H9 (cell line): ENCODE results near the gene IAH1. TPM values are rescaled to one million over a fixed set of nuclear protein-coding genes. Genes with fewer than 3 reads are reported as not detected.

Experiments used
- DNase-seq: peaks from one replicate; pipeline ENCODE4 v3.0.0-alpha.2; 2017
- H2AFZ ChIP-seq: one replicate; pipeline ENCODE4 v1.6.1; 2013; ENCODE audit warnings: mild to moderate bottlenecking, low read length, control low read depth, moderate library complexity
- H2AK5ac ChIP-seq: 2 replicates; pipeline ENCODE4 v1.6.1; 2013; ENCODE audit warnings: low read length, control low read depth, mixed read lengths; ENCODE audit not compliant: insufficient read length
- H2BK120ac ChIP-seq: one replicate; pipeline ENCODE4 v1.6.1; 2013; ENCODE audit warnings: low read depth, mild to moderate bottlenecking, low read length, control low read depth, inconsistent platforms; ENCODE audit not compliant: poor library complexity, severe bottlenecking
- H2BK12ac ChIP-seq: 2 replicates; pipeline ENCODE4 v1.6.1; 2013; ENCODE audit warnings: low read length, control low read depth, mixed read lengths, low read depth; ENCODE audit not compliant: insufficient read length
- H2BK15ac ChIP-seq: 2 replicates; pipeline ENCODE4 v1.6.1; 2013; ENCODE audit warnings: low read depth, low read length, control low read depth
- H2BK20ac ChIP-seq: one replicate; pipeline ENCODE4 v1.6.1; 2013; ENCODE audit warnings: low read depth, mild to moderate bottlenecking, low read length, control low read depth, inconsistent platforms; ENCODE audit not compliant: poor library complexity, severe bottlenecking
- H2BK5ac ChIP-seq: 2 replicates; pipeline ENCODE4 v1.6.1; 2013; ENCODE audit warnings: low read length, control low read depth, mixed read lengths; ENCODE audit not compliant: insufficient read length
- H3K14ac ChIP-seq: 2 replicates; pipeline ENCODE4 v1.6.1; 2013; ENCODE audit warnings: low read length, control low read depth; ENCODE audit not compliant: insufficient read depth
- H3K18ac ChIP-seq: 2 replicates; pipeline ENCODE4 v1.6.1; 2013; ENCODE audit warnings: low read depth, mild to moderate bottlenecking, mixed read lengths, low read length, control low read depth; ENCODE audit not compliant: insufficient read length
- H3K23ac ChIP-seq: 2 replicates; pipeline ENCODE4 v1.6.1; 2013; ENCODE audit warnings: low read length, control low read depth, mixed read lengths, low read depth; ENCODE audit not compliant: insufficient read length
- H3K23me2 ChIP-seq: 2 replicates; pipeline ENCODE4 v1.6.1; 2013; ENCODE audit warnings: low read depth, mild to moderate bottlenecking, mixed read lengths, low read length, control low read depth; ENCODE audit not compliant: insufficient read length, poor library complexity, severe bottlenecking
- H3K27ac ChIP-seq: 2 replicates; pipeline ENCODE4 v1.5.1; 2013; ENCODE audit warnings: low read length, control low read depth, mixed read lengths, low read depth; ENCODE audit not compliant: insufficient read length
- H3K27me3 ChIP-seq: 2 replicates; pipeline ENCODE4 v1.6.1; 2013; ENCODE audit warnings: low read length, control low read depth, inconsistent platforms; ENCODE audit not compliant: insufficient read depth
- H3K4ac ChIP-seq: 2 replicates; pipeline ENCODE4 v1.6.1; 2013; ENCODE audit warnings: low read depth, mild to moderate bottlenecking, control low read depth, inconsistent platforms, low read length, moderate library complexity
- H3K4me1 ChIP-seq: 2 replicates; pipeline ENCODE4 v1.6.1; 2013; ENCODE audit warnings: low read length, control low read depth, inconsistent platforms; ENCODE audit not compliant: insufficient read depth
- H3K4me2 ChIP-seq: 2 replicates; pipeline ENCODE4 v1.6.1; 2013; ENCODE audit warnings: low read length, control low read depth, mixed read lengths; ENCODE audit not compliant: insufficient read length, insufficient read depth
- H3K56ac ChIP-seq: 2 replicates; pipeline ENCODE4 v1.6.1; 2013; ENCODE audit warnings: low read depth, mild to moderate bottlenecking, mixed read lengths, low read length, control low read depth; ENCODE audit not compliant: insufficient read length
- H3K79me1 ChIP-seq: 2 replicates; pipeline ENCODE4 v1.6.1; 2013; ENCODE audit warnings: low read depth, mild to moderate bottlenecking, moderate library complexity, low read length, control low read depth, inconsistent platforms; ENCODE audit not compliant: insufficient read depth, poor library complexity, severe bottlenecking
- H3K79me2 ChIP-seq: 2 replicates; pipeline ENCODE4 v1.6.1; 2013; ENCODE audit warnings: low read length, control low read depth, inconsistent platforms; ENCODE audit not compliant: insufficient read depth
- H3K9ac ChIP-seq: 2 replicates; pipeline ENCODE4 v1.6.1; 2013; ENCODE audit warnings: low read length, control low read depth, mixed read lengths; ENCODE audit not compliant: insufficient read length; ENCODE audit errors: extremely low read depth
- H3K9me3 ChIP-seq: one replicate; pipeline ENCODE4 v1.6.1; 2013; ENCODE audit warnings: low read depth, low read length, inconsistent platforms; ENCODE audit not compliant: control insufficient read depth
- H3T11ph ChIP-seq: one replicate; pipeline ENCODE4 v1.6.1; 2013; ENCODE audit warnings: mild to moderate bottlenecking, low read length, control low read depth, inconsistent platforms
- H4K20me1 ChIP-seq: one replicate; pipeline ENCODE4 v1.6.1; 2013; ENCODE audit not compliant: control insufficient read depth, insufficient read length, insufficient read depth
- H4K5ac ChIP-seq: 2 replicates; pipeline ENCODE4 v1.6.1; 2013; ENCODE audit warnings: low read depth, mild to moderate bottlenecking, mixed read lengths, low read length, control low read depth; ENCODE audit not compliant: insufficient read length
- H4K8ac ChIP-seq: replicated peaks from 2 replicates; pipeline ENCODE4 v1.6.1; 2013; ENCODE audit warnings: low read length, control low read depth, mixed read lengths, low read depth; ENCODE audit not compliant: insufficient read length
- H4K91ac ChIP-seq: 2 replicates; pipeline ENCODE4 v1.6.1; 2013; ENCODE audit warnings: low read depth, mild to moderate bottlenecking, moderate library complexity, mixed read lengths, low read length, control low read depth; ENCODE audit not compliant: insufficient read length
- H3K27ac Mint-ChIP-seq, 3 experiments: 2 replicates in 2 of 3; 3 replicates in 1 of 3; pipeline ENCODE4 v1.8.0; 2020 to 2021; ENCODE audit warnings: mixed read lengths in 3 of 3, mild to moderate bottlenecking in 1 of 3, moderate library complexity in 1 of 3
- H3K27me3 Mint-ChIP-seq: 2 replicates; pipeline ENCODE4 v1.8.0; 2021; ENCODE audit warnings: low read depth, mild to moderate bottlenecking, moderate library complexity, mixed read lengths
- H3K36me3 Mint-ChIP-seq, 3 experiments: 2 replicates in 2 of 3; 3 replicates in 1 of 3; pipeline ENCODE4 v1.8.0; 2020 to 2021; ENCODE audit warnings: low read depth in 3 of 3, mixed read lengths in 3 of 3; ENCODE audit not compliant: insufficient read depth in 1 of 3
- H3K4me1 Mint-ChIP-seq, 2 experiments: 2 replicates each; pipeline ENCODE4 v1.8.0; 2020; ENCODE audit warnings: mixed read lengths in 2 of 2
- H3K4me3 Mint-ChIP-seq, 2 experiments: 2 replicates in 1 of 2; 3 replicates in 1 of 2; pipeline ENCODE4 v1.8.0; 2020 to 2021; ENCODE audit warnings: mild to moderate bottlenecking in 2 of 2, mixed read lengths in 2 of 2, moderate library complexity in 1 of 2
- H3K9me3 Mint-ChIP-seq, 2 experiments: 2 replicates in 1 of 2; 3 replicates in 1 of 2; pipeline ENCODE4 v1.8.0; 2020; ENCODE audit warnings: mild to moderate bottlenecking in 2 of 2, mixed read lengths in 2 of 2, moderate library complexity in 1 of 2
- CTCF ChIP-seq: fragments of 200-600 bp; sonication (generic); conservative IDR thresholded peaks from 3 replicates; pipeline ENCODE4 v1.8.0; 2021; ENCODE audit warnings: antibody characterized with exemption, mild to moderate bottlenecking
- WGBS: extraction: QIAGEN DNeasy Blood & Tissue Kit; methylation state at CpG from one replicate; pipeline ENCODE4 v1.1.7; 2013; ENCODE audit warnings: missing lambda C conversion rate, low lambda C conversion rate, mixed read lengths; ENCODE audit not compliant: insufficient read length; ENCODE audit errors: extremely low coverage; 5-methylcytosine and 5-hydroxymethylcytosine counted together
- total RNA-seq: library from RNA; stranded (reverse); gene quantifications from 2 replicates; pipeline ENCODE4 v1.2.1, GENCODE V29; 2021

The IAH1 gene
- total RNA-seq, 1 experiment from 2014 or later, result 25.6 TPM

GRCh38 chr2:9428965-9429577, 45.3 kb upstream of the IAH1 start:
- no peak overlapping the region for H3K9ac ChIP-seq
- no peak overlapping the region for H2BK5ac ChIP-seq
- H2BK15ac ChIP-seq, result no peak overlapping the region
- no peak overlapping the region for H2AK5ac ChIP-seq
- no peak for DNase-seq
- Mint-ChIP-seq H3K36me3 (peaks cover 16 to 51% (median 50%) of the 10 kb centered on the region in 3 experiments; a peak in 6 of 7 replicates), H3K4me3 (no peak overlapping the region), H3K27me3 (no peaks in the 10 kb centered on the region), H3K27ac (no peak overlapping the region), H3K4me1 (no peaks in the 10 kb centered on the region), H3K9me3 (no peaks in the 10 kb centered on the region)
- no peaks in the 10 kb centered on the region for H3K27me3 ChIP-seq
- WGBS, result no CpG with 5 or more reads among the region's 5 CpGs
- no peak overlapping the region for H2BK12ac ChIP-seq
- H2AFZ ChIP-seq, result no peak overlapping the region
- H3K27ac ChIP-seq, result no peak overlapping the region
- TF ChIP-seq CTCF, result no peak
- no peak overlapping the region for H4K5ac ChIP-seq
- no peak overlapping the region for H3K14ac ChIP-seq
- no peak overlapping the region for H3T11ph ChIP-seq
- H3K9me3 ChIP-seq, result no peaks in the 10 kb centered on the region
- no peak overlapping the region for H3K56ac ChIP-seq
- peaks cover 2% of the 10 kb centered on the region; the same call in 1 of the 2 replicates for H3K79me2 ChIP-seq
- H3K4me2 ChIP-seq, result no peak overlapping the region
- no peak overlapping the region for H3K18ac ChIP-seq
- no peak overlapping the region for H2BK20ac ChIP-seq
- H3K23me2 ChIP-seq, result peaks cover 2% of the 10 kb centered on the region
- no peak overlapping the region for H4K8ac ChIP-seq
- H3K79me1 ChIP-seq, result no peaks in the 10 kb centered on the region
- no peaks in the 10 kb centered on the region for H3K4me1 ChIP-seq
- H3K23ac ChIP-seq, result no peak overlapping the region
- no peaks in the 10 kb centered on the region for H4K20me1 ChIP-seq
- H4K91ac ChIP-seq, result no peak overlapping the region
- H3K4ac ChIP-seq, result no peak overlapping the region
- H2BK120ac ChIP-seq, result no peak overlapping the region
